AG04449 (cell line): ENCODE results near the gene COX20.

ENCODE experiments used
- CTCF ChIA-PET: fragments of 350-600 bp; formaldehyde crosslinking; extraction: SDS; loops from one replicate; lab custom pipeline; 2021; ENCODE audit warnings: antibody characterized with exemption; lab: Yijun Ruan, JAX
- POLR2A ChIA-PET: fragments of 400-600, 350-600 bp; formaldehyde crosslinking; extraction: SDS; loops from one replicate; lab custom pipeline; 2020; ENCODE audit warnings: antibody characterized with exemption, inconsistent platforms; lab: Yijun Ruan, JAX
- DNase-seq: peaks from one replicate; pipeline ENCODE4 v3.0.0-alpha.2; 2010; ENCODE audit warnings: low read depth, low spot score
- H3K4me3 ChIP-seq: 2 replicates; pipeline ENCODE4 v1.5.1; 2011; ENCODE audit warnings: low read depth, mild to moderate bottlenecking, control low read depth, low read length
- CTCF ChIP-seq: IDR thresholded peaks from one replicate; pipeline ENCODE4 v1.5.1; 2011; ENCODE audit warnings: mild to moderate bottlenecking, moderate library complexity, low read length, control low read depth, inconsistent platforms; ENCODE audit not compliant: insufficient read depth; ENCODE audit errors: missing control alignments

Gene COX20

GRCh38 chr1:244802041-244802440 lies 33.4 kb upstream of the COX20 start:
- no peak overlapping the region for H3K4me3 ChIP-seq
- CTCF ChIA-PET, result interaction anchor here (1.0 to 4.0 kb wide), 14 partner anchors 9 to 241 kb away, joined by 3 to 45 read pairs (median 6); partner anchors contain the start of gene COX20
- no peak for DNase-seq
- no peak for TF ChIP-seq CTCF
- POLR2A ChIA-PET, result no interaction called here

- no peak overlapping the region for H3K4me3 ChIP-seq
- ChIA-PET CTCF (interaction anchor here (1.1 to 4.0 kb wide), 10 partner anchors 9 to 240 kb away, joined by 3 to 45 read pairs (median 6); partner anchors contain the start of gene COX20), POLR2A (no interaction called here)
- no peak for DNase-seq
- no peak for TF ChIP-seq CTCF
These were observed 32.8 kb upstream of the COX20 start for GRCh38 chr1:244802556-244803239.

- CTCF ChIA-PET, result no interaction called here
- no peak for DNase-seq
- POLR2A ChIA-PET, result no interaction called here
- no peak overlapping the region for H3K4me3 ChIP-seq
- no peak for TF ChIP-seq CTCF
These were observed 30.6 kb upstream of the COX20 start for GRCh38 chr1:244804841-244805240.

- ChIA-PET POLR2A (no interaction called here), CTCF (interaction anchor here (1.1 to 1.4 kb wide), 4 partner anchors 10 to 235 kb away, joined by 3 to 5 read pairs (median 4); no protein-coding TSS in a partner anchor)
- TF ChIP-seq CTCF, result no peak
- no peak for DNase-seq
- H3K4me3 ChIP-seq, result no peak overlapping the region
These were observed 28.3 kb upstream of the COX20 start for GRCh38 chr1:244807138-244807537.

GRCh38 chr1:244810221-244810620 lies 25.2 kb upstream of the COX20 start:
- CTCF ChIA-PET, result interaction anchor here (1.0 to 4.7 kb wide), 2 partner anchors 8 to 12 kb away, joined by 4 to 20 read pairs; no protein-coding TSS in a partner anchor
- DNase-seq, result no peak
- TF ChIP-seq CTCF, result no peak
- POLR2A ChIA-PET, result no interaction called here
- no peak overlapping the region for H3K4me3 ChIP-seq

- POLR2A ChIA-PET, result no interaction called here
- CTCF ChIA-PET, result interaction anchor here (0.9 to 4.7 kb wide), 3 partner anchors 11 to 229 kb away, joined by 3 to 20 read pairs (median 4); no protein-coding TSS in a partner anchor
- TF ChIP-seq CTCF, result no peak
- no peak for DNase-seq
- no peak overlapping the region for H3K4me3 ChIP-seq
These were observed 22.1 kb upstream of the COX20 start for GRCh38 chr1:244813327-244813726.
